Measurements from ENCODE around the gene CROCC. TPM values are rescaled to one million over a fixed set of nuclear protein-coding genes. Genes with fewer than 3 reads are reported as not detected.

Gene CROCC
- polyA plus RNA-seq, 10 donors, result 12.1 to 28.7 (median 22.7) TPM

- no peak for DNase-seq
Measured at GRCh38 chr1:16965486-16966067, 43.8 kb downstream of the CROCC start.

GRCh38 chr1:16966282-16966681 lies 44.6 kb downstream of the CROCC start:
- no peak for DNase-seq

GRCh38 chr1:16967095-16967575 lies 45.4 kb downstream of the CROCC start:
- peak; percentile 71 to 85 (median 72) for DNase-seq

- DNase-seq, result no peak
Measured at GRCh38 chr1:16967962-16968361, 46.2 kb downstream of the CROCC start.

- DNase-seq, result no peak
Measured at GRCh38 chr1:16968372-16968771, 46.6 kb downstream of the CROCC start.

- DNase-seq, result no peak
Measured at GRCh38 chr1:16969057-16969611, 47.4 kb downstream of the CROCC start.

GRCh38 chr1:16969651-16970050 lies 47.9 kb downstream of the CROCC start:
- DNase-seq, result no peak

- no peak for DNase-seq
Measured at GRCh38 chr1:16970132-16970910, 48.6 kb downstream of the CROCC start.

- peak in 1 of 3 donors; percentile 75 for DNase-seq
Measured at GRCh38 chr1:16971341-16972188, 49.8 kb downstream of the CROCC start.

GRCh38 chr1:16972189-16972895 lies 50.6 kb downstream of the CROCC start:
- DNase-seq, result peak in 1 of 3 donors; percentile 47

- DNase-seq, result no peak
Measured at GRCh38 chr1:16973215-16973614, 51.5 kb downstream of the CROCC start.

- no peak for DNase-seq
Measured at GRCh38 chr1:16975211-16975610, 53.5 kb downstream of the CROCC start.

GRCh38 chr1:16975838-16976237 lies 54.1 kb downstream of the CROCC start:
- DNase-seq, result peak in 1 of 3 donors; percentile 30

- DNase-seq, result no peak
Measured at GRCh38 chr1:16976966-16977365, 55.2 kb downstream of the CROCC start.

GRCh38 chr1:16977377-16977776 lies 55.6 kb downstream of the CROCC start:
- peak in 1 of 3 donors; percentile 17 for DNase-seq

- DNase-seq, result peak in 1 of 3 donors; percentile 14
Measured at GRCh38 chr1:16978139-16978538, 56.4 kb downstream of the CROCC start.

GRCh38 chr1:16978567-16979474 lies 57.1 kb downstream of the CROCC start:
- DNase-seq, result peak; percentile 46 to 73 (median 71)

GRCh38 chr1:16979475-16980327 lies 58.0 kb downstream of the CROCC start:
- peak in 2 of 3 donors; percentile 64 to 80 for DNase-seq
